GM18907 (cell line): ENCODE measurements around the gene LMLN.
"Not testable (repeated sequence)": the region's sequence is repeated elsewhere in the genome, so short reads cannot be mapped to it uniquely, and the experiment has no call there.

ENCODE experiments used
- ATAC-seq: cut with Tn5 transposase; IDR thresholded peaks from one replicate; pipeline ENCODE4 v1.9.1; 2021; ENCODE audit warnings: mild to moderate bottlenecking, moderate library complexity; ENCODE audit not compliant: unreplicated experiment

The LMLN gene

GRCh38 chr3:198071602-198072287 is 111.7 kb downstream of the LMLN start:
- ATAC-seq, result peak; percentile 98

GRCh38 chr3:198076722-198077308 is 116.8 kb downstream of the LMLN start:
- ATAC-seq, result no peak

GRCh38 chr3:198079771-198080520 is 119.9 kb downstream of the LMLN start:
- ATAC-seq, result peak; percentile 15

DNA sequence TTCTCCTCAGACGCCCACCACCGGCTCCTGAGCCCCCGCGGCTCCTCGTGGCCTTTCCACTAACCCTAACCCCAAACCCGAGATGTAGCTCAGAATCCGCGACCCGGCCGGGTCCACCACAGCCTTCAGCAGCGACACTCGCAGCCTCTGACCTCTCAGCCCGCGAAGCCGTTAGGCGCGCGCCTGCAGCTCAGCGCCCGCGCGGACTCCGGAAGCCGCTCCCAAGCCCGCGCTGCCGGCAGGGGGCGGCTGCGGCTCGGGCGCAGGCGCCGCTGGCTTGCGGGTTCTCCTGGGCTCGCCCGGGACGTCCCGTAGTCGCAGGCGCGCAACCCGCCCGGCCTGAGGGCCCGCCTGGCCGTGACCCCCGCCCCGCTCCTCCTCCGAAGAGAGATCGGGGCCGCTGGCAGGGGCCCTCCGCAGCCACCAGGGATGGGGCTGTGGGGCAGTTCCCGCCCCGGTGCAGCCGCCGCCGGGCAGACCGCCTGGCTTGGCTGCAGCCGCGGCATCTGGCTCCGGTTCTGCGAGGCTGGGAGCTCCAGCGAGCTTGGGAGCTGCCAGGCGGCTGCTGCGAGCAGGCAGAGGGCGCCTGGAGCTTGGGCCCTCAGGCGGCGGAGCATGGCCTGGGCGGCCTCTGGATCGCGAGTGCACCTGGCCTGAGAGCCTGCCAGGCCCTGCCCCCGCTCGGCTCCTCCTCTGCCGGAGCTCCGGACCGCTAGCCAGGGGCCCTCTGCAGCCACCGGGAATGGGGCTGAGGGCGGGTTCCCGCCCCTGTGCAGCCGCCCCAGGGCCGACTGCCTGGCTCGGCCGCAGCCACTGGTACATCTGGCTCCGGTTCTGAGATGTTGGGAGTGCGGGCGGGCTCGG is 120.7 kb downstream of the LMLN start:
- peak; percentile 66 for ATAC-seq

DNA sequence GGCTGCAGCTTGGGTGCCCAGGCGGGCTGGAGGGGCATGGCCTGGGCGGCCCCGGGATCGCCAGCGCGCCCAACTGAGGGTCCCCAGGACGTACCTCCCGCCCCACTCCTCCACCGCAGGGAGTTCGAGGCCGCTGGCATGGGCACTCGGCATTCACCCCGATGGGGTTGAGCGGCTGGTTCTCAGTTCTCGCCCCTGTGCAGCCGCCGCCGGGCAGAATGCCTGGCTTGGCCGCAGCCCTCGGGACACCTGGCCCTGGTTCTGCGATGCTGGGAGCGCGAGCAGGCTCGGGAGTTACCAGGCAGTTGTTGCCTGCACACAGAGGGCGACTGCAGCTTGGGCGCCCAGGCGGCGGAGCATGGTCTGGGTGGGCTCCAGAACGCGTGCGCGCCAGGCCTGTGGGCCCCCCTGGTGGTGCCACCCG is 121.4 kb downstream of the LMLN start:
- no peak for ATAC-seq

GRCh38 chr3:198082226-198082625 is 122.2 kb downstream of the LMLN start:
- ATAC-seq, result not testable (repeated sequence)

- no peak for ATAC-seq
Measured at GRCh38 chr3:198088421-198088955, 128.5 kb downstream of the LMLN start.

- ATAC-seq, result no peak
Measured at GRCh38 chr3:198090795-198091332, 130.8 kb downstream of the LMLN start.

- ATAC-seq, result no peak
Measured at GRCh38 chr3:198092276-198092675, 132.3 kb downstream of the LMLN start.

- ATAC-seq, result no peak
Measured at GRCh38 chr3:198093112-198093679, 133.2 kb downstream of the LMLN start.
